ENCODE data around the gene SOWAHA.

The SOWAHA gene

GRCh38 chr5:132814503-132815294 is 1.6 kb downstream of the SOWAHA start:
- H3K4me3 ChIP-seq (ENCODE audit: low read depth, low read length) = no peak overlapping the region

GRCh38 chr5:132815454-132815853 is 2.4 kb downstream of the SOWAHA start:
- no peak for DNase-seq (ENCODE audit: low read depth)
- TF ChIP-seq, protein P1, sequence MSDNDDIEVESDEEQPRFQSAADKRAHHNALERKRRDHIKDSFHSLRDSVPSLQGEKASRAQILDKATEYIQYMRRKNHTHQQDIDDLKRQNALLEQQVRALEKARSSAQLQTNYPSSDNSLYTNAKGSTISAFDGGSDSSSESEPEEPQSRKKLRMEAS (IDR thresholded peaks at IDR 0.05; ENCODE audit: low read depth, low read length) = no peak
- TF ChIP-seq, protein P2, sequence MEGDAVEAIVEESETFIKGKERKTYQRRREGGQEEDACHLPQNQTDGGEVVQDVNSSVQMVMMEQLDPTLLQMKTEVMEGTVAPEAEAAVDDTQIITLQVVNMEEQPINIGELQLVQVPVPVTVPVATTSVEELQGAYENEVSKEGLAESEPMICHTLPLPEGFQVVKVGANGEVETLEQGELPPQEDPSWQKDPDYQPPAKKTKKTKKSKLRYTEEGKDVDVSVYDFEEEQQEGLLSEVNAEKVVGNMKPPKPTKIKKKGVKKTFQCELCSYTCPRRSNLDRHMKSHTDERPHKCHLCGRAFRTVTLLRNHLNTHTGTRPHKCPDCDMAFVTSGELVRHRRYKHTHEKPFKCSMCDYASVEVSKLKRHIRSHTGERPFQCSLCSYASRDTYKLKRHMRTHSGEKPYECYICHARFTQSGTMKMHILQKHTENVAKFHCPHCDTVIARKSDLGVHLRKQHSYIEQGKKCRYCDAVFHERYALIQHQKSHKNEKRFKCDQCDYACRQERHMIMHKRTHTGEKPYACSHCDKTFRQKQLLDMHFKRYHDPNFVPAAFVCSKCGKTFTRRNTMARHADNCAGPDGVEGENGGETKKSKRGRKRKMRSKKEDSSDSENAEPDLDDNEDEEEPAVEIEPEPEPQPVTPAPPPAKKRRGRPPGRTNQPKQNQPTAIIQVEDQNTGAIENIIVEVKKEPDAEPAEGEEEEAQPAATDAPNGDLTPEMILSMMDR (IDR thresholded peaks at IDR 0.05; ENCODE audit: low read depth, low read length) = no peak
- TF ChIP-seq MYC (IDR thresholded peaks at IDR 0.05; ENCODE audit: low read depth, low read length) (no peak), POLR2A (IDR thresholded peaks at IDR 0.05; ENCODE audit: extremely low read depth, insufficient read length) (no peak)
- no peak overlapping the region for H3K4me3 ChIP-seq (ENCODE audit: low read depth, low read length)

More at GRCh38 chr5:132814503-132815294, 1.6 kb downstream of the SOWAHA start:
- TF ChIP-seq, protein P1 (IDR thresholded peaks at IDR 0.05; ENCODE audit: low read depth, low read length) = no peak
- TF ChIP-seq MYC (IDR thresholded peaks at IDR 0.05; ENCODE audit: low read depth, low read length) (no peak), POLR2A (IDR thresholded peaks at IDR 0.05; ENCODE audit: extremely low read depth, insufficient read length) (no peak)
- TF ChIP-seq, protein P2 (IDR thresholded peaks at IDR 0.05; ENCODE audit: low read depth, low read length) = no peak
- no peak for DNase-seq (ENCODE audit: low read depth)

DNA sequence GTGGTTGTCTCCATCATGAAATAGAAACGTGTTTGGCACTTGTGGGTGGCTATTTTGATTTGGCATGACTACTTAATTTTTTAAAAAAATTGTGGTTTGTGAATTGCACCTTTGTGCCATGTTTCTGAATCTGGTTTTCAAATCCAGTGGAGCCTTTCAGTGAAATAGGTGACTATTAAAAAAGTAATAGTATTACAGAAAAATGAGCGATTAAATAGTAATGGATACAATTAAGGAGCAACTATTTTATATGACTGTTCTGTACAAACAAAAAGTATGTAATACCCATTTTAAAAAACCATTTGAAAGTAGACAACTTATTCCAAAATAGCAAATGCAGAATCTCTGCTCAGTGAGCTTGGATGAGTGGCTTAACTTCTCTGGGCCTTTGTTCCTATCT is 3.0 kb downstream of the SOWAHA start:
- DNase-seq (ENCODE audit: low read depth) = no peak

GRCh38 chr5:132816554-132816953 is 3.5 kb downstream of the SOWAHA start:
- TF ChIP-seq, protein P2 (IDR thresholded peaks at IDR 0.05; ENCODE audit: low read depth, low read length) = no peak
- TF ChIP-seq MYC (IDR thresholded peaks at IDR 0.05; ENCODE audit: low read depth, low read length) (no peak), POLR2A (IDR thresholded peaks at IDR 0.05; ENCODE audit: extremely low read depth, insufficient read length) (no peak)
- TF ChIP-seq, protein P1 (IDR thresholded peaks at IDR 0.05; ENCODE audit: low read depth, low read length) = no peak
- DNase-seq (ENCODE audit: low read depth) = no peak
- no peak overlapping the region for H3K4me3 ChIP-seq (ENCODE audit: low read depth, low read length)

More for the DNA sequence above, 3.0 kb downstream of the SOWAHA start:
- TF ChIP-seq, protein P2 (IDR thresholded peaks at IDR 0.05; ENCODE audit: low read depth, low read length) = no peak
- TF ChIP-seq, protein P1 (IDR thresholded peaks at IDR 0.05; ENCODE audit: low read depth, low read length) = no peak
- no peak for TF ChIP-seq MYC (IDR thresholded peaks at IDR 0.05; ENCODE audit: low read depth, low read length)
- TF ChIP-seq POLR2A (IDR thresholded peaks at IDR 0.05; ENCODE audit: extremely low read depth, insufficient read length) = no peak
- H3K4me3 ChIP-seq (ENCODE audit: low read depth, low read length) = no peak overlapping the region

DNA sequence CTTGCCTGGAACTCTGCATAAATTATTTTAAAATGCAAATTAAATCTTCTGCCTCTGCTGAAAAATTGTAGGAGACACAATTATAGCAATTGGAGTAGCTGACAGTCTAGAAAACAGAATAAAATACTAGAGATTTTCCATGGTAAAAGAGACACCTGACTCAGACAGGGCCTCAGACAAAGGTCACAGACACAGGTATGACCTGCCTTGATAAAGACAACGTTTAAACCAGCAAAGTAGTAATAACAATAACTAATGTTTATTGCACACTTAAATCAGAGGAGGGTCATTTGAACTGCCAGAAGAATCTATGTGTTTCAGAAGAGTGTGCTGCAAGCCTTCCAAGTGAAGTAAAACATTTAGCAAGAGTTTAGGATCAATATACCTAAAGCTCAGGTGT is 3.9 kb downstream of the SOWAHA start:
- no peak for DNase-seq (ENCODE audit: low read depth)
- no peak overlapping the region for H3K4me3 ChIP-seq (ENCODE audit: low read depth, low read length)
- TF ChIP-seq, protein P2 (IDR thresholded peaks at IDR 0.05; ENCODE audit: low read depth, low read length) = no peak
- TF ChIP-seq POLR2A (IDR thresholded peaks at IDR 0.05; ENCODE audit: extremely low read depth, insufficient read length) = no peak
- TF ChIP-seq MYC (IDR thresholded peaks at IDR 0.05; ENCODE audit: low read depth, low read length) = no peak
- TF ChIP-seq, protein P1 (IDR thresholded peaks at IDR 0.05; ENCODE audit: low read depth, low read length) = no peak

Measured in NB4 (cell line).